TTC549 (cell line): Measurements from ENCODE around the gene ADARB2.
"Not testable (repeated sequence)": the region's sequence is repeated elsewhere in the genome, so short reads cannot be mapped to it uniquely, and the experiment has no call there.

Source experiments
- FAIRE-seq: peaks from 2 replicates; lab custom pipeline; 2012; peaks lifted over from hg19 to GRCh38; lab: Jason Lieb, UNC

ADARB2 gene

GRCh38 chr10:1737222-1738061 is at the start of gene ADARB2:
Gene ADARB2 (minus strand): TSS chr10:1737525.
- no peak for FAIRE-seq

GRCh38 chr10:1785835-1786234 is 48.5 kb upstream of the ADARB2 start:
- FAIRE-seq: no peak

DNA sequence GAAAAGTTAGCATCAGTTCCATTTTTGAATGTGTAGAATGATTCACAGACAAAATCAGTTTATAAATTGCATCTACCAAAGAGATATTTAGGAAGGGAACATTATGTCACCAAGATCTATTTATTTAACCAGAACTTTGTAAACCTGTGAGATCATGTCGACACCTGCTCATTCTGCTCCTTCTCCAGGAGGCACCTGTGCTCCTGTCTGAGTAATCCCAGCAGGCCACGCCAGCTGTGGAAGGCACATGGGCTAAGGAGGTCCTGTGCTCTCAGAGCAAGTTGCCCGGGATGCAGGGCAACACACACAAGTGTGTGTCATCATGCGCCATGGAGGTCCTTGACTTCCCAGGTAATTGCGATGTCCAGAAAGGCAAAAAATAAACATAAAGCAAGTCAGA is 45.5 kb upstream of the ADARB2 start:
- FAIRE-seq: no peak

GRCh38 chr10:1779796-1780195 is 42.5 kb upstream of the ADARB2 start:
- FAIRE-seq: no peak

GRCh38 chr10:1778375-1778969 is 41.1 kb upstream of the ADARB2 start:
- no peak for FAIRE-seq

- FAIRE-seq: no peak
Measured at GRCh38 chr10:1776127-1776662, 38.9 kb upstream of the ADARB2 start.

DNA sequence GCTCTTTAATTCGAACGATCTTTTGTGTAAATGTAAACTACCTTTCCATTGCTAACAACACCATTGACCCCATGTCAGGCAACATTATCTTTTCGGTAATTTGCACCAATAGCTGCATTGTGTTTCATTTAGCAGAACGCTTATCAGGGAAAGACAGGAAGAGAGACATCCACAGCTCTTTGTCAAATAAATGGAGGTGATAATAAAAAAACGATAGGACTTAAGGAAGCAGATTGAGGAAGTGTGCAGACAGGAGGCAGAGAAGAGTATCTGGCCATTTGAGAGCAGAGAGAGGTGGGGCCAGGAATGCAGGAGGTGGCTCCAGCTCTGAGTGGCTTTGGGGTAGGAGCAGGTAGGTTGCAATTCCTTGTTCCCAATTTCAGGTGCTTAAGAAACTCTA is 37.5 kb upstream of the ADARB2 start:
- no peak for FAIRE-seq

- FAIRE-seq: not testable (repeated sequence)
Measured at GRCh38 chr10:1773204-1773603, 35.9 kb upstream of the ADARB2 start.

DNA sequence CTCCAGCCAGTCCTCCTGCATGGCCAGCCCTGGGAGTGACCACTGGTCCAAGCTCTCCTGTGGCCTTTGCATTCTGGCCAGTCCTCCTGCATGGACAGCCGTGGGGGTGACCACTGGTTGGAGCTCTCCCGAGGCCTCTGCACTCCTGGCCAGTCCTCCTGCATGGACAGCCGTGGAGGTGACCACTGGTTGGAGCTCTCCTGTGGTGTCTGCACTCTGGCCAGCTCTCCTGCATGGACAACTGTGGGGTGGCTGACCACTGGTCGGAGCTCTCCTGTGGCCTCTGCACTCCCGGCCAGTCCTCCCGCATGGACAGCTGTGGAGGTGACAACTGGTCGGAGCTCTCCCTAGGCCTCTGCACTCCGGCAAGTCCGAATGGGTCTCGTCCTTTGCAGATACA is 28.7 kb upstream of the ADARB2 start:
- no peak for FAIRE-seq

- FAIRE-seq: no peak
Measured at GRCh38 chr10:1762076-1762475, 24.8 kb upstream of the ADARB2 start.

- FAIRE-seq: no peak
Measured at GRCh38 chr10:1754506-1755153, 17.3 kb upstream of the ADARB2 start.

DNA sequence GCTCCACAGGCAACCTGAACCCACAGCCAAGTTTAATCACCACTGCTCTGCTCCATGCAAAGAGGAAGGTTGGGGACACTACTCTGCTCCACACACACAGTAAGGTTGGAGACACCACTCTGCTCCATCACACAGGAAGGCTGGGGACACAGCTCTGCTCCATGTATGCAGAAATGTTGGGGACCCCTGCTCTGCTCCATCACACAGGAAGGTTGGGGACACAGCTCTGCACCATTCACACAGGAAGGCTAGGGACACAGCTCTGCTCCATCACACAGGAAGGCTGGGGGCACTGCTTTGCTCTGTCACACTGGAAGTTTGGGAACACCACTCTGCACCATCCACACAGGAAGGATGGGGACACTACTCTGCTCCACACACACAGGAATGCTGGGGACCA is 14.8 kb upstream of the ADARB2 start:
- no peak for FAIRE-seq

DNA sequence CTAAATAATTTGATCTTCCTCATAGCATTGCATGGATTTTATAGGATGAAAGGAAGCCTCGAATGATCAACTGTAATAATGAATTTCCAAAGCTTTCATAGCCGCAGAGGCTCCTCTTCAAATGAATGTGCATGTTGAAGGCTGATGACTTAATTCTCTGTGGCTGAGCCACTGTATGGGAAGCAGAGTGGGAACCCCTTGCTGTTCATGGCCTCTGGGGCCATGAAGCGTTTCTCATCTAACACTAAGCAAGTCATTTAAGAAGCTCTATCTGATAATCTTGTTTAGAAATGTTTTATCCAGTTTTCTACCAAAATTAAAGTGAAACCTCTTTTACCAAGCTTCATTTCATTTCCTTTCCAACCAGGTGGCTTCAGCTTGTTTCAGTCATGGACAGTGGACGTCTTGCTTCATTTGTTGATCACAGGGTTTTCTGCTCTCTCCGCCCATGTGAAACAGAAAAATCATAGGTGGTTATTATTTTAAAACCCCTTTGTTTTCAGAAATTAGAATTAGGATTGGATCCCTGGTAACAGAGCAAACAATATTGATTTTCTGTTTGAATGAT is 10.3 kb upstream of the ADARB2 start:
- no peak for FAIRE-seq

DNA sequence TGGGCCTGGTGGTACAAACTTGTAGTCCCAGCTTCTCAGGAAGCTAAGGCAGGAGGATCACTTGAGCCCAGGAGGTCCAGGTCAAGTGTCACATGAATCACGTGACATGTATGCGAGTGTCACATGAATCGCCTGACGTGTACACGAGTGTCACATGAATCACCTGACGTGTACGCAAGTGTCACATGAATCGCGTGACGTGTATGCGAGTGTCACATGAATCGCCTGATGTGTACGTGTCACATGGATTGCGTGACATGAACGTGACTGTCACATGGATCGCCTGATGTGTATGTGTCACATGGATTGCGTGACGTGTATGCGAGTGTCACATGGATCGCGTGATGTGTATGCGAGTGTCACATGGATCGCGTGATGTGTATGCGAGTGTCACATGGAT is 9.5 kb upstream of the ADARB2 start:
- FAIRE-seq: no peak

DNA sequence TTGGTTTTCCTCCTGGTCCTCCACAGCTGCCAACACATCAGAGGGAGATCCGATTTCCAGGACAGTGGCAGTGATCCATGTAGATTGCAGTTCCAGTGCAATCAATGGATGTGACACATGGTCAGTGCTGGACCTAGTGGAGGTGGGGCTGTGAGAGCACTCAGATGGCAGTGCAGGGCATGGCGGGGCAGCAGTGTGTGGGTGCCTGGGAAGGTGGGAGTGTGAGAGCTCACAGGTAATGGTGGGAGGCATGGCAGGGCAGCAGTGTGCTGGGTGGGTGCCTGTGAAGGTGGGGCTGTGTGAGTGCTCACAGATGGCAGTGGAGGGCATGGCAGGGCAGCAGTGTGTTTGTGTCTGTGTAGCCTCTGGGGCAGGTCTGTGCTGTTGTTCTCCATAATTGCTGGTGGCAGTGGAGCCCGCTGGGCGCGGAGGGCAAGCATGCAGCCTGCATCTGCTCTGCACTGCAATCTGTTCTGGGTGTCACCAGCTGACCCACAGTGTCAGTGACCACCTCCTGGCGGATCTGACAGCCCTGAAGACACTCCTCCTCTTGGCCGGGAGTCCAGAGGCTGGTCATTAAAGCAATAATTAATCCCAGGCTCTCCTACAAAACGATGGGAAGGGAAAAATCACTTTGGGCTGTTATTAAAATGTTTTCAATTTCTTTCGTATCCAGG is 8.6 kb upstream of the ADARB2 start:
- no peak for FAIRE-seq

DNA sequence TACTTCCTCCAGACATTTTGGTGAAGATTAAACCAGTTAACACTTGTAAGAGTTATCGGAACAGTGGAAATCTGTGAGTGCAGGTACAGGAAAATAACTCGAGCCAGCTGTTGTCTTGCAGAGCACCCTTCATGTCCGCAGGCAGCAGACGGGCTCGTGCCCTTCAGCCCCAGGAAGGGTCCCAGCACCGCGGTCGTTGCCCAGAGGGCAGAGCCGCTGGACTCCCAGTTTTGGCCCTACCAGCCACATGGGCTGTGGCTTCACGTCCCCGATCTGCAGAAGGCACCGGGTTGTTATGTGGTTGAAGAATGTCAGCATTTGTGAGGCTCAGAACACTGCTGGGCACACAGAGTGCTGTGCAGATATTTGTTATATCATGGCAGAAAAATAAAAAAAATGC is 7.2 kb upstream of the ADARB2 start:
- FAIRE-seq: no peak

GRCh38 chr10:1743141-1743540 is 5.8 kb upstream of the ADARB2 start:
- no peak for FAIRE-seq

DNA sequence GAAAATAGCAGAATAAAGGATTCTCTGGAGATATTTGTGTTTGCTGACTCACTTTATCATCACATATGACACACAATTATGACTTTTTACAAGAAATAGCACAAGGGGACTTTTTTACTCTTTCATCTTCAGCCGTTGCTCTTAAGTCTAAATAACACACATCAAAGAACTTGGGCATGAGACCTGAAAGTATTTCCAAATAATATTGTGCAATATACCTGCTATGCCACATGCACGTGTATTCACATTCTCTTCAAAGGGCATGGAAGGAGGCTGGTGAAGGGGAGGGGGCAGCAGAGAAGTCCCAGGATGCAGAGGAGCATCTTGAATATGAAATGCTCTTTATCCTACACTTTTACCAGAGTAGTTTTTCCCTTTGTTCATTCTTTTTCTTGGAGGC is 4.1 kb upstream of the ADARB2 start:
- FAIRE-seq: no peak

GRCh38 chr10:1739751-1740150 is 2.4 kb upstream of the ADARB2 start:
- FAIRE-seq: no peak

- no peak for FAIRE-seq
Measured at GRCh38 chr10:1738950-1739349, 1.6 kb upstream of the ADARB2 start.

DNA sequence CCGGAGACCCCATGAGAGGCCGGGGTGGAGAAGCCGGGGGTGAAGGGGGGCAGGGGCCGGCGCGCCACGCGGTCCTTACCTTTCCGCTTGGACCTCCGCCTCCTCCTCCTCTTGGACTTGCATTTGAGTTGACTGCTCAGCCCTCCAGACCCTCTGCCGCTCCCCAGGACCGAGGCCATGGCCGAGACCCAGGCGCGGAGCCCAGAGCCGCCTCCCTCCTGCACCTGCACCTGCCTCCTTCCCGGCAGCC is 428 bp downstream of the ADARB2 start:
- no peak for FAIRE-seq

- FAIRE-seq: no peak
Measured at GRCh38 chr10:1736144-1736971, 967 bp downstream of the ADARB2 start.
